A549 (cell line): Measurements from ENCODE around the gene LHX5. TPM values are rescaled to one million over a fixed set of nuclear protein-coding genes. Genes with fewer than 3 reads are reported as not detected.

Experiments used
- ATAC-seq, 2 experiments: fragments of 200-7000 bp in 1 of 2; fragments of >200 bp in 1 of 2; cut with Nextera tagmentation in 1 of 2; cut with Tn5 transposase in 1 of 2; 3 replicates each; pipeline versions ENCODE4 v1.8.0 to v1.9.1; 2018 to 2020; ENCODE audit warnings: mild to moderate bottlenecking in 1 of 2, moderate library complexity in 1 of 2
- CTCF ChIA-PET: fragments of 300-600 bp; sonication (Branson Sonifier 250); formaldehyde crosslinking; extraction: SDS; loops from one replicate; lab custom pipeline; 2021; ENCODE audit warnings: antibody characterized with exemption, inconsistent platforms; lab: Yijun Ruan, JAX
- POLR2A ChIA-PET: fragments of 350-600 bp; formaldehyde crosslinking; extraction: SDS; loops from one replicate; lab custom pipeline; 2021; ENCODE audit warnings: antibody characterized with exemption, inconsistent platforms; lab: Yijun Ruan, JAX
- DNase-seq, 2 experiments: peaks; one replicate each; pipeline versions ENCODE4 v3.0.0 to v3.0.0-alpha.2; 2011 to 2016; ENCODE audit warnings: low read depth in 1 of 2, low spot score in 1 of 2
- FAIRE-seq: peaks from 2 replicates; lab custom pipeline; 2011; peaks lifted over from hg19 to GRCh38; lab: Jason Lieb, UNC
- H3K27ac ChIP-seq, 2 experiments: fragments of >200 bp; sonication (Bioruptor Twin); formaldehyde crosslinking; 3 replicates each; pipeline ENCODE4 v1.5.1; 2016 to 2017
- H3K4me1 ChIP-seq: fragments of >200 bp; sonication (Bioruptor Twin); formaldehyde crosslinking; 3 replicates; pipeline ENCODE4 v1.6.1; 2016
- H3K4me2 ChIP-seq: fragments of >200 bp; sonication (Bioruptor Twin); formaldehyde crosslinking; 3 replicates; pipeline ENCODE4 v1.6.1; 2016
- H3K4me3 ChIP-seq: fragments of >200 bp; sonication (Bioruptor Twin); formaldehyde crosslinking; 3 replicates; pipeline ENCODE4 v1.5.1; 2016
- H3K9me3 ChIP-seq: fragments of >200 bp; sonication (Bioruptor Twin); formaldehyde crosslinking; 3 replicates; pipeline ENCODE4 v1.6.1; 2016
- BHLHE40 ChIP-seq: IDR thresholded peaks from 2 replicates; pipeline ENCODE4 v1.6.1; 2012; ENCODE audit warnings: low read depth, low read length, inconsistent platforms
- CBX2 ChIP-seq: fragments of 200-600 bp; sonication (generic); IDR thresholded peaks from 2 replicates; pipeline ENCODE4 v1.6.1; 2016; ENCODE audit warnings: low read depth, mild to moderate bottlenecking, borderline replicate concordance
- CHD2 ChIP-seq: fragments of 150-350 bp; IDR thresholded peaks from 2 replicates; pipeline ENCODE4 v1.6.1; 2014; ENCODE audit warnings: low read length; ENCODE audit not compliant: partially characterized antibody
- CHD4 ChIP-seq: fragments of 200-600 bp; sonication (generic); IDR thresholded peaks from 2 replicates; pipeline ENCODE4 v1.6.1; 2016; ENCODE audit warnings: antibody characterized with exemption, mild to moderate bottlenecking, borderline replicate concordance
- EHMT2 ChIP-seq: fragments of 200-600 bp; sonication (generic); IDR thresholded peaks from 2 replicates; pipeline ENCODE4 v1.6.1; 2016; ENCODE audit warnings: antibody characterized with exemption, low read depth, mild to moderate bottlenecking, moderate library complexity
- EP300 ChIP-seq, 2 experiments: fragments of >200 bp; sonication (Bioruptor Twin); formaldehyde crosslinking; IDR thresholded peaks; 2 replicates in 1 of 2; 3 replicates in 1 of 2; pipeline ENCODE4 v1.6.1; 2016 to 2017
- ESRRA ChIP-seq: fragments of 150-350 bp; IDR thresholded peaks from 2 replicates; pipeline ENCODE4 v1.6.1; 2014; ENCODE audit warnings: mild to moderate bottlenecking, low read length, borderline replicate concordance
- FOSB ChIP-seq: fragments of 250-450 bp; sonication (Bioruptor Pico); IDR thresholded peaks from 2 replicates; pipeline ENCODE4 v1.5.0; 2020; ENCODE audit warnings: mild to moderate bottlenecking, moderate library complexity
- FOSL2 ChIP-seq, 2 experiments: fragments of 450-650 bp in 1 of 2; fragments of >200 bp in 1 of 2; sonication (Bioruptor Twin) in 1 of 2; formaldehyde crosslinking; IDR thresholded peaks; 2 replicates each; pipeline versions ENCODE4 v1.5.0 to v1.6.1; 2016 to 2020; ENCODE audit warnings: mild to moderate bottlenecking in 1 of 2, moderate library complexity in 1 of 2
- HEYL ChIP-seq: fragments of 250-450 bp; sonication (Bioruptor Pico); IDR thresholded peaks from 2 replicates; pipeline ENCODE4 v1.8.0; 2021; ENCODE audit warnings: mild to moderate bottlenecking, moderate library complexity
- HOXB13 ChIP-seq: fragments of 250-450 bp; sonication (Bioruptor Pico); IDR thresholded peaks from 2 replicates; pipeline ENCODE4 v1.5.0; 2020; ENCODE audit warnings: low read depth, mild to moderate bottlenecking, moderate library complexity
- JUN ChIP-seq, 2 experiments: fragments of >200 bp; sonication (Bioruptor Twin); formaldehyde crosslinking; IDR thresholded peaks; 2 replicates in 1 of 2; 3 replicates in 1 of 2; pipeline ENCODE4 v1.6.1; 2016 to 2017
- MAZ ChIP-seq: fragments of 150-350 bp; IDR thresholded peaks from 2 replicates; pipeline ENCODE4 v1.6.1; 2014; ENCODE audit warnings: antibody characterized with exemption, low read depth, low read length, borderline replicate concordance
- NPAS2 ChIP-seq: fragments of 250-450 bp; sonication (Bioruptor Pico); IDR thresholded peaks from 2 replicates; pipeline ENCODE4 v1.8.0; 2022; ENCODE audit warnings: mild to moderate bottlenecking, moderate library complexity, borderline replicate concordance
- RAD21 ChIP-seq, 2 experiments: fragments of >200 bp in 1 of 2; sonication (Bioruptor Twin) in 1 of 2; formaldehyde crosslinking in 1 of 2; IDR thresholded peaks in 1 of 2; conservative IDR thresholded peaks in 1 of 2; 2 replicates in 1 of 2; 3 replicates in 1 of 2; pipeline ENCODE4 v1.6.1; 2012 to 2018; ENCODE audit warnings: inconsistent platforms in 1 of 2
- RARB ChIP-seq: fragments of 250-450 bp; sonication (Bioruptor Pico); IDR thresholded peaks from 2 replicates; pipeline ENCODE4 v1.8.0; 2021; ENCODE audit warnings: mild to moderate bottlenecking, moderate library complexity
- RCOR1 ChIP-seq: fragments of 150-350 bp; IDR thresholded peaks from 2 replicates; pipeline ENCODE4 v1.6.1; 2014; ENCODE audit warnings: antibody characterized with exemption, low read length, low read depth
- RFX5 ChIP-seq: fragments of 450-650 bp; IDR thresholded peaks from 2 replicates; pipeline ENCODE4 v1.7.1; 2014; ENCODE audit warnings: antibody characterized with exemption, mild to moderate bottlenecking, moderate library complexity
- RNF2 ChIP-seq: fragments of 200-600 bp; sonication (generic); IDR thresholded peaks from 2 replicates; pipeline ENCODE4 v1.6.1; 2016; ENCODE audit warnings: low read depth, mild to moderate bottlenecking, antibody characterized with exemption, moderate library complexity, borderline replicate concordance
- SREBF2 ChIP-seq: fragments of 450-650 bp; IDR thresholded peaks from 2 replicates; pipeline ENCODE4 v1.6.1; 2014; ENCODE audit warnings: mild to moderate bottlenecking, moderate library complexity
- TFCP2L1 ChIP-seq: fragments of 250-450 bp; sonication (Bioruptor Pico); IDR thresholded peaks from 2 replicates; pipeline ENCODE4 v1.5.0; 2021; ENCODE audit warnings: mild to moderate bottlenecking
- ZC3H11A ChIP-seq: fragments of 450-650 bp; IDR thresholded peaks from 2 replicates; pipeline ENCODE4 v1.6.1; 2014; ENCODE audit warnings: antibody characterized with exemption, mild to moderate bottlenecking
- WGBS: methylation state at CpG from one replicate; pipeline ENCODE4 v1.1.6; 2017; ENCODE audit errors: missing lambda C conversion rate; 5-methylcytosine and 5-hydroxymethylcytosine counted together
- polyA plus RNA-seq, 4 experiments: library from polyadenylated mRNA; depleted of rRNA in 3 of 4; stranded (reverse); fragments of >200 nt; fragmentation: RNase III in 1 of 4; extraction: RNeasy Plus Mini Kit Qiagen cat#74134 plus additional on column Dnase treatment in 1 of 4; gene quantifications; 2 replicates in 3 of 4; 3 replicates in 1 of 4; pipeline ENCODE4 v1.2.3, GENCODE V29; 2011 to 2017
- TF ChIP-seq, protein P1 (sequence below): fragments of >200 bp; sonication (Bioruptor Twin); formaldehyde crosslinking; IDR thresholded peaks from 3 replicates; pipeline ENCODE4 v1.5.1; 2016
- TF ChIP-seq, protein P2 (sequence below): IDR thresholded peaks from 2 replicates; pipeline ENCODE4 v1.6.1; 2012
- TF ChIP-seq, protein P3 (sequence below): fragments of 150-350 bp; IDR thresholded peaks from 2 replicates; pipeline ENCODE4 v1.6.1; 2014; ENCODE audit warnings: low read depth, mild to moderate bottlenecking, low read length
- TF ChIP-seq, protein P4 (sequence below): fragments of 250-450 bp; sonication (Bioruptor Pico); IDR thresholded peaks from 2 replicates; pipeline ENCODE4 v1.5.0; 2020; ENCODE audit warnings: low read depth, mild to moderate bottlenecking, moderate library complexity
- TF ChIP-seq, protein P5 (sequence below): fragments of 450-650 bp; IDR thresholded peaks from 2 replicates; pipeline ENCODE4 v1.6.1; 2014; ENCODE audit warnings: antibody characterized with exemption

The LHX5 gene
- polyA plus RNA-seq, 2 of the 4 experiments (the other 2 are of a cell fraction): not detected

DNA sequence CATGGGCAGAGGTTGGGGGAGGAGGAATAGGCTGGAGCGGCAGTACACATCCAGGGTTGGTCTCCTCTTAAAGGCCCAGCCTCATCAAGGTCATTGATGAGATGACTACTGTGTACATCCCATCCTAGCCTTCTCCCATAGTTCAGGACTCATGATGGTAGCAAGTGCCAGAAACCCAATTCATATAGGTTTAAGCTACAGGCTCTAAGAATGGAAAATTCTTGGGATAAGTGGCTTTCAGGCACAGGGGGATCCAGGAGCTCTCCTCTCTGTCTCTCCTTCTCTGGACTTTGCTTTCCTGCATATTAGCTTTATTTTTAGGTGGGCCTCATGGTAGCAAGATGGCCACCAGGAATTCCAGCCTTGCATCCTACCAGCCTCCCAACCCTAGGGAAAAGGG lies 43.2 kb downstream of the LHX5 start:
- Histone ChIP-seq H3K9me3 (no peaks in the 10 kb centered on the region), H3K4me2 (no peak overlapping the region), H3K4me1 (peaks cover 2% of the 10 kb centered on the region; the same call in 1 of the 3 replicates), H3K4me3 (no peak overlapping the region), H3K27ac (no peak overlapping the region)
- ChIA-PET CTCF (interaction anchor here (0.7 to 1.2 kb wide), 4 partner anchors 12 to 278 kb away, joined by 3 to 4 read pairs (median 3); no protein-coding TSS in a partner anchor), POLR2A (no interaction called here)
- ATAC-seq (no peak), DNase-seq (no peak), FAIRE-seq (no peak)
- TF ChIP-seq RNF2: no peak
- TF ChIP-seq EHMT2: no peak
- no peak for TF ChIP-seq RFX5
- TF ChIP-seq BHLHE40: no peak
- TF ChIP-seq FOSB (CRISPR knock-in tag): no peak
- TF ChIP-seq FOSL2 (IDR thresholded peaks at IDR 0.05): no peak
- no peak for TF ChIP-seq FOSL2 (CRISPR knock-in tag; IDR thresholded peaks at IDR 0.05)
- no peak for TF ChIP-seq EP300 (IDR thresholded peaks at IDR 0.05)
- WGBS: 50% methylated on average over 1 of the region's 1 CpG

DNA sequence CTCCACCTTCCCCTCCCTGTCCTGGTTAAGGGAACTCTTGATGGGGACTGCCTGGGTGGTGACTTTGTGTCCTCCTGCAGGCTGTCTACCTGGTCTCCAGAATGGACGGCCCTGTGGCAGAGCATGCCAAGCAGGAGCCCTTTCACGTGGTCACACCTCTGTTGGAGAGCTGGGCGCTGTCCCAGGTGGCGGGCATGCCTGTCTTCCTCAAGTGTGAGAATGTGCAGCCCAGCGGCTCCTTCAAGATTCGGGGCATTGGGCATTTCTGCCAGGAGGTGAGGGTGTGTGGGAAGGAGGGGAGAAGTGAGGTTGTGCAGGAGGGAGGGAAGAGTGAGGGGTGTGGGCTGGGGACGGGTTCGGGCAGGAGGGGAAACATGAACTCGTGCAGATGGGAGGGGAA lies 43.8 kb downstream of the LHX5 start:
- DNase-seq (no peak), ATAC-seq (no peak), FAIRE-seq (no peak)
- Histone ChIP-seq H3K9me3 (no peaks in the 10 kb centered on the region), H3K27ac (no peak overlapping the region), H3K4me3 (no peak overlapping the region), H3K4me1 (peaks cover 8% of the 10 kb centered on the region; the same call in 2 of the 3 replicates), H3K4me2 (no peak overlapping the region)
- WGBS: 62% methylated on average over 8 of the region's 9 CpGs
- ChIA-PET CTCF (interaction anchor here (1.7 kb wide), 1 partner anchor 114 kb away, joined by 5 read pairs; no protein-coding TSS in a partner anchor), POLR2A (no interaction called here)
- no peak for TF ChIP-seq HOXB13 (CRISPR knock-in tag)
- no peak for TF ChIP-seq FOSB (CRISPR knock-in tag)
- no peak for TF ChIP-seq CHD2
- TF ChIP-seq JUN (IDR thresholded peaks at IDR 0.05): no peak
- no peak for TF ChIP-seq CBX2
- no peak for TF ChIP-seq MAZ
- TF ChIP-seq, protein P1, sequence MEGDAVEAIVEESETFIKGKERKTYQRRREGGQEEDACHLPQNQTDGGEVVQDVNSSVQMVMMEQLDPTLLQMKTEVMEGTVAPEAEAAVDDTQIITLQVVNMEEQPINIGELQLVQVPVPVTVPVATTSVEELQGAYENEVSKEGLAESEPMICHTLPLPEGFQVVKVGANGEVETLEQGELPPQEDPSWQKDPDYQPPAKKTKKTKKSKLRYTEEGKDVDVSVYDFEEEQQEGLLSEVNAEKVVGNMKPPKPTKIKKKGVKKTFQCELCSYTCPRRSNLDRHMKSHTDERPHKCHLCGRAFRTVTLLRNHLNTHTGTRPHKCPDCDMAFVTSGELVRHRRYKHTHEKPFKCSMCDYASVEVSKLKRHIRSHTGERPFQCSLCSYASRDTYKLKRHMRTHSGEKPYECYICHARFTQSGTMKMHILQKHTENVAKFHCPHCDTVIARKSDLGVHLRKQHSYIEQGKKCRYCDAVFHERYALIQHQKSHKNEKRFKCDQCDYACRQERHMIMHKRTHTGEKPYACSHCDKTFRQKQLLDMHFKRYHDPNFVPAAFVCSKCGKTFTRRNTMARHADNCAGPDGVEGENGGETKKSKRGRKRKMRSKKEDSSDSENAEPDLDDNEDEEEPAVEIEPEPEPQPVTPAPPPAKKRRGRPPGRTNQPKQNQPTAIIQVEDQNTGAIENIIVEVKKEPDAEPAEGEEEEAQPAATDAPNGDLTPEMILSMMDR: no peak
- TF ChIP-seq FOSL2 (IDR thresholded peaks at IDR 0.05): no peak
- no peak for TF ChIP-seq FOSL2 (CRISPR knock-in tag; IDR thresholded peaks at IDR 0.05)
- no peak for TF ChIP-seq ZC3H11A

DNA sequence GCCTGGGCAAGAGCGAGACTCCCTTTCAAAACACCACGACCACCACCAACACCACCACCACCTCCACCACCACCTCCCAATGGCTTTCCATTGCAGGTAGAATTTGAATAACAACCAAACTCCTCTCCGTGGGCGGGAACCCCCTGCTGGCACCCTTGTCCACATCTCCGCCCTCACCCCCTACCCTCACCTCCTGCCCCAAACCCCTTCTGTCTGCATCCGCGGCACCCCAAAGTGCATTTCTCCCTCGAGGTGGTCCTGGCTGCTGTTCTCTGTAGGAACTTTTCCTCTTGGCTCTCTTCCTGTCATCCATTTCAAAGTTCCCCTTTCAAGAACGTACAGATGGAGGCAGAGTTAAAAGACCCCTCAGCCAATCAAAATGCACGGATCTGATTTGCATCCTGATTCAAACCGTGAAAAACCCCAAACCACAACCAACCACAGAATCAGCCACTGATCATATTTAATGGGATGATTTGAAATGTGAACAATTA lies 45.7 kb downstream of the LHX5 start:
- H3K9me3 ChIP-seq: no peaks in the 10 kb centered on the region
- no peak for DNase-seq
- H3K4me2 ChIP-seq: no peak overlapping the region
- WGBS: 67% methylated on average over 11 of the region's 11 CpGs
- ChIA-PET CTCF (interaction anchor here (0.6 to 2.2 kb wide), 48 partner anchors 9 to 496 kb away, joined by 3 to 31 read pairs (median 6); partner anchors contain the start of genes PLBD2, SDS and SLC8B1), POLR2A (interaction anchor here (0.6 kb wide), 1 partner anchor 118 kb away, joined by 4 read pairs; no protein-coding TSS in a partner anchor)
- no peak for ATAC-seq
- H3K4me3 ChIP-seq: no peak overlapping the region
- no peak for FAIRE-seq
- H3K27ac ChIP-seq: peak overlapping the region in 1 of 2 experiments; percentile 12; a peak in 1 of 6 replicates
- H3K4me1 ChIP-seq: peaks cover 20% of the 10 kb centered on the region
- TF ChIP-seq HOXB13 (CRISPR knock-in tag): no peak
- TF ChIP-seq RAD21 (conservative IDR thresholded peaks at IDR 0.05 in 1 of 2, IDR thresholded peaks at IDR 0.05 in 1 of 2): no peak
- no peak for TF ChIP-seq NPAS2
- no peak for TF ChIP-seq FOSB (CRISPR knock-in tag)
- no peak for TF ChIP-seq HEYL (CRISPR knock-in tag)
- TF ChIP-seq, protein P2, sequence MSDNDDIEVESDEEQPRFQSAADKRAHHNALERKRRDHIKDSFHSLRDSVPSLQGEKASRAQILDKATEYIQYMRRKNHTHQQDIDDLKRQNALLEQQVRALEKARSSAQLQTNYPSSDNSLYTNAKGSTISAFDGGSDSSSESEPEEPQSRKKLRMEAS: no peak
- TF ChIP-seq, protein P3, sequence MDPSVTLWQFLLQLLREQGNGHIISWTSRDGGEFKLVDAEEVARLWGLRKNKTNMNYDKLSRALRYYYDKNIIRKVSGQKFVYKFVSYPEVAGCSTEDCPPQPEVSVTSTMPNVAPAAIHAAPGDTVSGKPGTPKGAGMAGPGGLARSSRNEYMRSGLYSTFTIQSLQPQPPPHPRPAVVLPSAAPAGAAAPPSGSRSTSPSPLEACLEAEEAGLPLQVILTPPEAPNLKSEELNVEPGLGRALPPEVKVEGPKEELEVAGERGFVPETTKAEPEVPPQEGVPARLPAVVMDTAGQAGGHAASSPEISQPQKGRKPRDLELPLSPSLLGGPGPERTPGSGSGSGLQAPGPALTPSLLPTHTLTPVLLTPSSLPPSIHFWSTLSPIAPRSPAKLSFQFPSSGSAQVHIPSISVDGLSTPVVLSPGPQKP: no peak
- TF ChIP-seq RCOR1: no peak
- no peak for TF ChIP-seq CHD4
- no peak for TF ChIP-seq RARB (CRISPR knock-in tag)
- TF ChIP-seq, protein P4, sequence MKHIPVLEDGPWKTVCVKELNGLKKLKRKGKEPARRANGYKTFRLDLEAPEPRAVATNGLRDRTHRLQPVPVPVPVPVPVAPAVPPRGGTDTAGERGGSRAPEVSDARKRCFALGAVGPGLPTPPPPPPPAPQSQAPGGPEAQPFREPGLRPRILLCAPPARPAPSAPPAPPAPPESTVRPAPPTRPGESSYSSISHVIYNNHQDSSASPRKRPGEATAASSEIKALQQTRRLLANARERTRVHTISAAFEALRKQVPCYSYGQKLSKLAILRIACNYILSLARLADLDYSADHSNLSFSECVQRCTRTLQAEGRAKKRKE (CRISPR knock-in tag): no peak
- TF ChIP-seq ESRRA: no peak
- TF ChIP-seq SREBF2: no peak
- TF ChIP-seq, protein P5, sequence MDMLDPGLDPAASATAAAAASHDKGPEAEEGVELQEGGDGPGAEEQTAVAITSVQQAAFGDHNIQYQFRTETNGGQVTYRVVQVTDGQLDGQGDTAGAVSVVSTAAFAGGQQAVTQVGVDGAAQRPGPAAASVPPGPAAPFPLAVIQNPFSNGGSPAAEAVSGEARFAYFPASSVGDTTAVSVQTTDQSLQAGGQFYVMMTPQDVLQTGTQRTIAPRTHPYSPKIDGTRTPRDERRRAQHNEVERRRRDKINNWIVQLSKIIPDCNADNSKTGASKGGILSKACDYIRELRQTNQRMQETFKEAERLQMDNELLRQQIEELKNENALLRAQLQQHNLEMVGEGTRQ: no peak
- no peak for TF ChIP-seq TFCP2L1 (CRISPR knock-in tag)
